Astrocyte (in vitro differentiated cells and primary cell): ENCODE data around the gene NME2.
"Not testable (repeated sequence)": the region's sequence is repeated elsewhere in the genome, so short reads cannot be mapped to it uniquely, and the experiment has no call there.

Experiments
- CTCF ChIP-seq: IDR thresholded peaks from 2 replicates; pipeline ENCODE4 v1.5.1; 2011; ENCODE audit warnings: low read depth, mild to moderate bottlenecking, inconsistent platforms, low read length, moderate library complexity; ENCODE audit not compliant: insufficient read depth
- EZH2 ChIP-seq: IDR thresholded peaks from 2 replicates; pipeline ENCODE4 v1.6.1; 2012; ENCODE audit warnings: mild to moderate bottlenecking, low read length, inconsistent platforms; ENCODE audit not compliant: insufficient read depth

GRCh38 chr17:51172030-51172429 lies 5.8 kb downstream of the NME2 start:
- TF ChIP-seq CTCF, EZH2: not testable (repeated sequence)
